ENCODE results near the gene ERC1.

Gene ERC1

DNA sequence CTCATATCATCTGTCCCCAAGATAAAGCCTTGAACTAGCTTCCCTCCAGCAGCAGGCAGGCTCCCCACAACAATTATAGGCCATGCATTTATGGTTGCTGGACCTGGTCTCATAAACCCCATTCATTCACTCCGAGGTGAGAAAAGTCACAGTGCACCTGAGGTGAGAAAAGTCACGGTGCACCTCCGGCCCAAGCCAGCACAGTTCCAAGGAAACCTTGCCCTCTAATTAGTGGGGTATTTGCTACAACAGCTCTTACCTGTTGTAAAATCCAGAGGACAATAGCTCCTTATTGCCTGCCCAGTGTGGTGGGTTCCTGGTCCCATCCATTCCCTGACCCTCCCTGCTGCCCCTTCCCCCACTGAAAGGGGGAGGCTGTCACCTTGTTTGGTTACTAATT is 537.8 kb downstream of the ERC1 start:
- no peak for DNase-seq (ENCODE audit: extremely low read depth in 1 of 2, low read depth in 1 of 2)

- no peak for DNase-seq (ENCODE audit: extremely low read depth in 1 of 2, low read depth in 1 of 2)
Measured at GRCh38 chr12:1529228-1529861, 538.3 kb downstream of the ERC1 start.

- no peak for DNase-seq (ENCODE audit: extremely low read depth in 1 of 2, low read depth in 1 of 2)
Measured at GRCh38 chr12:1529862-1530591, 539.0 kb downstream of the ERC1 start.

DNA sequence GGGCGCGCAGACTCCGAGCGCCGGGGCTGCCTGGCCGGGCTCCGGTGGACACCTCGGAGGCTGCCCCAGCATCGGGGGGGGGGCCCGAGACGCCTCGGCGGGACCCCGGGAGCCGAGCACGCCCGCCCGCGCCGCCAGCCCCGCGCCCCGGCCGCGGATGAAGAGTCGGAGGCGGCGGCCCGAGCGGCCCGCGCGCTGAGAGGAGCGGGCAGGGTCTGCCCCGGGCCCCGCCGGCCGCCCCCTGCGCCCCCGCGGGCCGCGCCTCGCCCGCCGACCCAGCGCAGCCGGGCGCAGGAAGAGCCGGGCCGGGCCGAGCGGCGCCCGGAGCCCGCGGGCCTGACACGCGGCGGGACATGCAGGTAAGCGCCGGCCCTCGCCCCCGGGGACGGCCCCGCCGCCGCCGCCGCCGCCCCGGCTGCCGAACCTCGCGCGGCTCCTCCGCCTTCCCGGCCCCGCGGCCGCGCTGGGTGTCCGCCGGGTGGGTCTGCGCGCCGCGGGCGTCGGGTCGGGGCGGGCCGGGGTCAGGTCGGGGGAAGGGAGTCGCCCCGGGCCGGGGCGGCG is 539.6 kb downstream of the ERC1 start:
- DNase-seq (ENCODE audit: extremely low read depth in 1 of 2, low read depth in 1 of 2), result no peak

DNA sequence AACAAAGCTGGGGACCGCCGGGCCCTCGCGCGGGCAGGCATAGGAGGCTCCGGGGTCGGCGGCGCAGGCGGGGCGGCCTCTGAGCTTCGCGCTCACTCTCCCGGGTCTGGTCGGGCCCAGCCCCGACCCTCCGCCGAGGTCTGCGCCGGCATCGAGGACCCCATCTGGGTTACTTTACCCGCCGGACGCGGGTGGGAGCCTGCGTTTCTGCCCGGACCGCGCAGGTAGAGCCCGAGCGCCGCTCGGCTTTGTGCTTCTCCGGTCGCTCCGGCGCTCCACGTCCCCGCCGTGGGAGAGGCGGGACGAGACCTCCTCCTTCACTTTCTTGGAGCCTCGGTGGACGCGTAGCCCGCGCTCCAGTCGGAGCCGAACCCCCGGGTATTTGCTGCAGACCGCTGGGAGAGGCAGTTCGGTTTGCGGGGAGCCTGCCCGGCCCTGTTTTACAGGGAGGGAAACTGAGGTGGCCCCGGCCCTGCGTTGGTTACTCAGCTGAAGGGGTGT is 540.2 kb downstream of the ERC1 start:
- DNase-seq (ENCODE audit: extremely low read depth in 1 of 2, low read depth in 1 of 2), result no peak

DNA sequence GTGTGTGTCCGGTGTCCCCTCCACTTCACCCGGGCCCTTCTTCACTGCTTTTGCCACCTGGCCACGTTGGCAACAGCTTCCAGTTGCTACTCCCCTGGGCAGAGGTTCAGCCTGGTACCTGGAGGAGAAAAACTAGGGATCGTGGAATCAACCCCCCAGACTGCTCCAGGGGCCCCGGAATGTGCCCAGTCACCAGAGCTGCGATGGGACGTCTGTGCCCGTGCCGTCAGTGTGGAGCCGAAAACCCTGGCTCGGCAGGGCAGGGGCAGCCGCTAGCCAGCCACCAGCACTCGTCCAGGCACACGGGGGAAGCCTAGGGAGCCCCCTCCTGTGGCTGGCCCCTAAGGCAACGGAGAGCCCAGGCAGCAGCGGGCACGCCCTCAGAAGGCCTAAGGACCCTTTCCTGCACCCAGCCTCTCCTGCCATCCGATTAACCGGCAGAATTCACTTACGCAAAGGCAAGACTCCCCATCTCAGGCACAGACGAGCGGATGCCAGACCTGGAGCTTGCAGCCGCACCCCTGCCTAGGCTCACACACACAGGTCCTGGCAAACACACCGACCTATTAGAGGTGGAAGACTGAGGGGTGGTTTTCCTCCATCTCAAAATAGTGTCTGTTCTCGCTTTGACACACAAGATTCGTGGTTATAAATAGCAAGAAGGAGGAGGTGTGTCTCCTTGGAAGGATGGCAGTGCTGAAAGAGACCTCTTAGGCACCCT is 540.8 kb downstream of the ERC1 start:
- no peak for DNase-seq (ENCODE audit: extremely low read depth in 1 of 2, low read depth in 1 of 2)

DNA sequence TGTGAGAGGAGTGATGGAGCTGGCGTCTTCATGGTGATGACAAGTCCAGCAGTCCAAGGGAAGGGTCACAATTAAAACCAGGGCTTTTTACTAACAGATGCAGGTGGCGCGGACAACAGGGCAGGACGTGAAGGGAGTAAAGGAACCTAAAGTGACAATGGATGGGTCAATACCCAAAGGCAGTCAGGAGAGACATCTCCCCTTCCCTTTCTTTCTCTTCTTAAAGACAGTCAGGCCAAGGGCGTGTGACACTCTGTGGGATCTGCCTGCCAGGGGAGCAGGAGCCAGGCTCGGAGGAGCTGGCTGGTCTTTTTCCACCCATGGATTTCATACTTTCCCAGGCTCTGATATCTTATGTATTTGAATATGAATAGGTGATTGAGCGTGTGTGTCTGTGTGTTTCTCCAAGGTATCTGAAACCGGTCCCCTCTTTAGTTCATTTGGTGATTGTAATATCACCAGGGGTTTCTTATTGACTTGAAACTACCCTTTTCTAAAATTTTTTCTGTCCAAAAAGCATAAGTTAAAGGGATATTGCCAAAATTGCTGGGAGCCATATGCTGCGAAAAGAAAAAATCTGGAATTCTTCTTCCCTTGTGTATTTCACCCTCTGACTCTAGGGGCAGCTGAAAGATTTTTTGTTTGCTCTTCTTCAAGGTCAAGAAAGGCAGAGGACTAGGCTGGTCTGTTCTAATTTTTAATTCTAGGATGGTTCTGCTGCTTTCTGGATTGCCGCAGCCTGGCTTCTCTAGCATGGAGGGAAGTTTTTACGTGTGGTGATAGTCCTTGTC is 541.5 kb downstream of the ERC1 start:
- no peak for DNase-seq (ENCODE audit: extremely low read depth in 1 of 2, low read depth in 1 of 2)

GRCh38 chr12:1533205-1533601 is 542.2 kb downstream of the ERC1 start:
- no peak for DNase-seq (ENCODE audit: extremely low read depth in 1 of 2, low read depth in 1 of 2)

GRCh38 chr12:1533602-1534304 is 542.7 kb downstream of the ERC1 start:
- no peak for DNase-seq (ENCODE audit: extremely low read depth in 1 of 2, low read depth in 1 of 2)

DNA sequence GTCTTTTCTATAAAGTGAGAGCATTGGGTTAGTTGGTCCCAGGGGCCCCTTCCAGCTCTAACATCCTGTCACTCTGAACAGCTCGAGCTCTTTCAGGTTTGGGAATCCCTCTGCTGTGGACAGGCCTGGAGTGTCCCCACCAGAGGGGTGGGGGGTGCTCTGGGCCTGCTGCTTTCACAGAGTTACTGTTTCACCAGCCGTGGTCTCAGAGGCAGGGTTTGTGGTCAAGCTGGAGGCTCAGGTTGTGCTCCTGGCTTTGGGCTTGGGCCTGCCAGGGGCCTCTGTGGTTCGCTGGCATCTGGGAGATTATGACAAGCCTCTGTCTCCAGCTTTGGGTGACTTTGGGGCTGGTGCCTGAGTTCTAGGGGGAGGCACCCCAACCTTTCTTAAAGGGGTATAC is 543.7 kb downstream of the ERC1 start:
- DNase-seq (ENCODE audit: extremely low read depth in 1 of 2, low read depth in 1 of 2), result no peak

DNA sequence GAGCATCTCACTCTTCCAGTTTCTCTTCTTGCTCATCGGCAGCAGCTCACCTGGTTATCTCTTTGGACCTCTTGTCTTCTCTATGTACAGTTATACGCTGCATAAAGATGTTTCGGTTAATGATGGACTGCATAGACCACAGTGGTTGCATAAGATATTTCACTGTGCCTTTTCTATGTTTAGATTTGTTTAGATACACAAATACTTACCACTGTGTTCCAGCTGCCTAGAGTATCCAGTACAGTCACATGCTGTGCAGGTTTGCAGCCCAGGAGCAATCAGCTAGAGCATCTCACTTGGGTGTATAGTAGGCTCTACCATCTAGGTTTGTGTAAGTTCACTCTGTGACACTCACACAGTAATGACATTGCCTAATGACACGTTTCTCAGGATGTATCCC is 545.8 kb downstream of the ERC1 start:
- DNase-seq (ENCODE audit: extremely low read depth in 1 of 2, low read depth in 1 of 2), result no peak

DNA sequence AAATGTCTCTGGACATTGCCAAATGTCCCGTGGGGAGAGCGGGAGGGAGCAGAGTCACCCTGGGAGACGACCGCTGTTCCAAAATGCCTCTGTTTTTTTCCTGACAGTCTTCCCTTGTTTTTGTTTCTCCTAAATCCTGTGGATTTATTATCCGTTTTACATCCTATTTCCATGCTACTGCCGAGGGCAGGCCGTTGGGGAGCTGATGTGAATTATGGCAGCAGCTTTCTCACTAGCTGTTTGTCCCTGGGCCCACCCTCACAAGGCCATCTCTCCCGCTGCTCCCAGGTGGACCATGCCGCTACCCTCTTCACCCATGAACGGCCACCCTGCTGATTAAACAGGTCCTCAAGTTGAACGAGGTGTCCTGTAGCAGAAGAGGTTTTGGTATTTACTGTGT is 548.1 kb downstream of the ERC1 start:
- DNase-seq (ENCODE audit: extremely low read depth in 1 of 2, low read depth in 1 of 2), result no peak

- no peak for DNase-seq (ENCODE audit: extremely low read depth in 1 of 2, low read depth in 1 of 2)
Measured at GRCh38 chr12:1540690-1541089, 549.7 kb downstream of the ERC1 start.

DNA sequence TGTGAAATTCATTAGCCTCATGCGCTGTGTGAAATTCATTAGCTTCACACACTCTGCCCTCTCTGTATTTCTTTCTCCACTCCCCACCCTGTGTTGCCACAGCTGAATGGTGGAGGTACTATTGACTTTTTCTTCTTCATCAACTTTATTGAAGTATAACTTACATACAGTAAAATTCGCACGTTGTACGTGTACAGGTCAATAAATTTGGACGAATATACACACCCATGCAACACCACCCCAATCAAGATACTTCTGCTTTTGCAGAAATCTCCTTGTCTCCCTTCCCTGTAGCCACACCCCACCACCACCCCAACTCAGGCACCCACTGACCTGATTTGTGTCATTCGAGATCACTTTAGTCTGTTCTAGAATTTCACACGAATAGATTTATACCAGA is 551.6 kb downstream of the ERC1 start:
- DNase-seq (ENCODE audit: extremely low read depth in 1 of 2, low read depth in 1 of 2), result no peak

DNA sequence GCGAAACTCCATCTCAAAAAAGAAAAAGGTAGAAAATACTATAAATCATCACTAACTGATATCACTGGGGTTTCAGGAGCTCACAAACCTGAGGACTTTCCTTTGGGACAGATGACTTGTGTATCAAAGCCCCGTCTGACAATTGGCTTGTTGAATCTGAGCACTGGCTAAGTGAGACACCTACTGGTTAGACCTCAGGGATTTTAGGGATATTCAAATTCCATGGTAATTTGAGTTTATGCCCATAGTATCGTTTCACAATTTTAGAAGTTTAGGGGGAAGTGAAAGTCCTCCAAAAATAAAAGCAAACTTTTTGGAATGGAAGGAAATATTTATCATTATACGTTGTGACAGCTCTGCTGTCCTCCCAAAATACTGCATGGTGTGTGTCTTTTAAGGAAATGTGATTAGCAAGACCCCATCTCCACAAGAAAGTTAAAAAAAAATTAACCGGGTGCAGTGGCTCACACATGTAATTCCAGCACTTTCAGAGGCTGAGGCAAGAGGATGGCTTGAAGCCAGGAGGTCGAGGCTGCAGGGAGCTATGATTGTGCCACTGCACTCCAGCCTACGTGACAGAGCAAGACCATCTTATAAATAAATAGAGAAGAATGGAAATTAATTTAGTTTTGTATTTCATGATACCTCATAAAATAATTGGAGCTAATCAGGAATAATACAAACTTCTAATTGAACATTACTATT is 554.1 kb downstream of the ERC1 start:
- no peak for DNase-seq (ENCODE audit: extremely low read depth in 1 of 2, low read depth in 1 of 2)

Measured in activated CD8-positive, alpha-beta memory T cell treated with anti-CD3 and anti-CD28 coated beads for 1 hour (primary cell).